ENCODE measurements around the gene SP6.

GRCh38 chr17:47831934-47832327 lies 19.0 kb downstream of the SP6 start:
- TF ChIP-seq TCF12 (IDR thresholded peaks at IDR 0.05; ENCODE audit: low read depth) (no peak), CEBPB (IDR thresholded peaks at IDR 0.05) (no peak), EP300 (IDR thresholded peaks at IDR 0.05; ENCODE audit: borderline replicate concordance) (no peak), CREB1 (IDR thresholded peaks at IDR 0.05; ENCODE audit: low read depth) (no peak), YY1 (IDR thresholded peaks at IDR 0.05; ENCODE audit: low read depth) (no peak)
- TF ChIP-seq, protein P1, sequence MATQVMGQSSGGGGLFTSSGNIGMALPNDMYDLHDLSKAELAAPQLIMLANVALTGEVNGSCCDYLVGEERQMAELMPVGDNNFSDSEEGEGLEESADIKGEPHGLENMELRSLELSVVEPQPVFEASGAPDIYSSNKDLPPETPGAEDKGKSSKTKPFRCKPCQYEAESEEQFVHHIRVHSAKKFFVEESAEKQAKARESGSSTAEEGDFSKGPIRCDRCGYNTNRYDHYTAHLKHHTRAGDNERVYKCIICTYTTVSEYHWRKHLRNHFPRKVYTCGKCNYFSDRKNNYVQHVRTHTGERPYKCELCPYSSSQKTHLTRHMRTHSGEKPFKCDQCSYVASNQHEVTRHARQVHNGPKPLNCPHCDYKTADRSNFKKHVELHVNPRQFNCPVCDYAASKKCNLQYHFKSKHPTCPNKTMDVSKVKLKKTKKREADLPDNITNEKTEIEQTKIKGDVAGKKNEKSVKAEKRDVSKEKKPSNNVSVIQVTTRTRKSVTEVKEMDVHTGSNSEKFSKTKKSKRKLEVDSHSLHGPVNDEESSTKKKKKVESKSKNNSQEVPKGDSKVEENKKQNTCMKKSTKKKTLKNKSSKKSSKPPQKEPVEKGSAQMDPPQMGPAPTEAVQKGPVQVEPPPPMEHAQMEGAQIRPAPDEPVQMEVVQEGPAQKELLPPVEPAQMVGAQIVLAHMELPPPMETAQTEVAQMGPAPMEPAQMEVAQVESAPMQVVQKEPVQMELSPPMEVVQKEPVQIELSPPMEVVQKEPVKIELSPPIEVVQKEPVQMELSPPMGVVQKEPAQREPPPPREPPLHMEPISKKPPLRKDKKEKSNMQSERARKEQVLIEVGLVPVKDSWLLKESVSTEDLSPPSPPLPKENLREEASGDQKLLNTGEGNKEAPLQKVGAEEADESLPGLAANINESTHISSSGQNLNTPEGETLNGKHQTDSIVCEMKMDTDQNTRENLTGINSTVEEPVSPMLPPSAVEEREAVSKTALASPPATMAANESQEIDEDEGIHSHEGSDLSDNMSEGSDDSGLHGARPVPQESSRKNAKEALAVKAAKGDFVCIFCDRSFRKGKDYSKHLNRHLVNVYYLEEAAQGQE (IDR thresholded peaks at IDR 0.05; ENCODE audit: low read depth) = no peak
